Measurements from ENCODE around the gene SYTL5.
"Not testable (repeated sequence)": the region's sequence is repeated elsewhere in the genome, so short reads cannot be mapped to it uniquely, and the experiment has no call there.

SYTL5 gene

DNA sequence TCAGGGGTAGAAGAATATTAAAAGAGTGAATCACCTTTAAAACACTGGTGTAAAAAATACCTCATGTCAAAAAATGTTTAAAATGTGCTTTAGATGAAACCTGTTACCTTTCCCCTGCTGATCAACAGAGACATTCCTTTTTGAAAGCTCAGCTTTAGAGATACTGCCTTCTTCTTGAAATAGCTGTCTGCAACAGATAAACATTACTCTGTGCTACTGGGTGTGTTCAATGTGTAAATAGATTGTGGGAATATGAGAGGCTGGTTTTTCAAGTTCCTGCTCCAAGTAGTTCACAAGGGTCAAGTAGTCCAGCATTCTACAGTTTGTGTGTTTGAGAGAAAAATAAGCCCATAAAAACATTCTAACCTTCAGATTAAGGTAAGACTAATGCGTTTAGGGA is at the start of gene SYTL5:
Gene SYTL5 (plus strand): TSS at position 263 of the 400 bp plus-strand sequence. CDS start 27,337 bp downstream, outside the sequence.
- no peak for DNase-seq

DNA sequence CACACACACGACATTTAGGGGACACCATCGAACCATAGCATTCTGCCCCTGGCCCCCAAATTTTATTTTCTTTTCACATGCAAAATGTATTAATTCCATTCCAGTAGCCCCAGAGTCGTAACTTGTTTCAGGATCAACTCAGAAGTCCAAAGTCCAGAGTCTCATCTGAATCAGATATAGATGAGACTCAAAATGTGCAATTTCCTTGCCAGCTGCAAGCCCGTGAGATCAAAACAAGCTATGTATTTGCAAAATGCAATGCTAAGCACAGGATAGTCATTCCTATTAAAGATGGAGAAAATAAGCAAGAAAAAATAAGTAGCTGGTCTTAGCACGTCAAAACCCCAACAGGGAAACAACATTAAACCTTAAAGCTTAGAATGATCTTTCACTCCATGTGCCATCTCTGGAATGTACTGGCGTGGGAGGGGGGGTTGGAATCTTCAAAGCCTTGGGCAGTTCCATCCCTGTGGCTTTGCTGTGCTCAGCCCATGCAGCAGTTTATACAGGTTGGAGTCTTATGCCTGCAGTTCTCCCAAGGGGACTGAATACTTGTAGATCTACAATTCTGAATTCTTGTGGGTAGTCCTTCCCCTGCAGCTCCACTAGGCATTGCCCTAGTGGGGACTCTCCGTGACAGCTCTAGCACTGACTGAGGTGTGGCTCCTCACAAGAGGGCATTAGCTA is 47.7 kb upstream of the SYTL5 start:
- DNase-seq, result peak; percentile 55

- DNase-seq, result no peak
Measured at GRCh38 chrX:37959212-37960021, 46.9 kb upstream of the SYTL5 start.

DNA sequence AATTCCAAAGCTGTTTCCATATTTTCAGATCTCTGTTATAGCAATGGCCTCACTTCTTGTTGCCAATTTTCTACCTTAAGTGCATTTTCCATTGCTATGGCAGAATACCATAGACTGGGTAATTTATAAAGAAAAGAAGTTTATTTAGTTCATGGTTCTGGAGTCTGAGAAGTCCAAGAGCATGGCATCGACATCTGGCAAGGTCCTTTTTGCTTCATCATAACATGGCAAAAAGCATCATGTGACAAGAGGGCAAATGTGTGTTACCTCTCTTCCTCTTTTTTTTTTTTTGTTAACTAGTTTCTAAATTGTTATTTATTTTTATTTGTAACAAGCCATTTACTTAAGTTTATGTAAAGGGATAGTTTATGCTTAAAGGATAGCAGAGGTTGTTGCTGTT is 45.2 kb upstream of the SYTL5 start:
- no peak for DNase-seq

GRCh38 chrX:37967714-37968113 is 38.6 kb upstream of the SYTL5 start:
- no peak for DNase-seq

DNA sequence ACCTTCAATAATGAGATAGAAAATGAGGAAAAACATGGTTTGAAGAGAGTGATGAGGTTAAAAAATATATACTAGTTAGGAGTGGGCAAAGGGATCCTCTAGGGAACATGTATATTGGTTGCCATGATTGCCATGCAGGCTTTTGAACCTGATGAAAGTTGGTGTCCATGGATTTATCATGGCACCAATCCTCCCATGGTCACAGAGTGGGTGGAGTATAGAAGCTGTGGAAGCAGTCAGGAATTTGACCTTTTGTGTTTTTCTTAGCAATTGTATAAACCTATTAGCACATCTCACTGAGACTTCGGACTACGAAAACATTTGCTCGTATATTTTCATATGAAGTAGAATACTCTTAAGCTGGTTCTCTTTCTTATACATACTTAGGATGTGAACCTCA is 30.9 kb upstream of the SYTL5 start:
- no peak for DNase-seq

DNA sequence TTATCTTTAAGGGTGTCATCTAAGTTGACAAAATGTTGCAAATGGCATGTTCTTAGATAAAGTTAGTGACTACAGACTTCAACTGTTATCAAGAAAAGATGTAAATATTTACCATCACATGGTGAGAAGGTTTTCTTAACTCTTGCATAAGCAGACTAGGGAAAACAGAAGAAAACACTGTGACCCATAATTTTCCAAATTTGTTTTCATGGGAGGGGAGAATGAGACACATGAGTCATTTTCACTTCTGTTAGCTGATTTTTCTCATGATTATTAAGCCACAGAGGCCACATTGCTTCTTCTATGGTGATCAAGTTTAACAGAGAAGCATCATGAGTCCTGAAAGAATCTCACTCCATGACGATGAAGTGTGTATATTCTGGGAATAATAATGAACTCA is 30.2 kb upstream of the SYTL5 start:
- no peak for DNase-seq

GRCh38 chrX:37984880-37985279 is 21.5 kb upstream of the SYTL5 start:
- no peak for DNase-seq

GRCh38 chrX:37986893-37987292 is 19.5 kb upstream of the SYTL5 start:
- DNase-seq, result peak; percentile 63

GRCh38 chrX:37989304-37989703 is 17.0 kb upstream of the SYTL5 start:
- no peak for DNase-seq

DNA sequence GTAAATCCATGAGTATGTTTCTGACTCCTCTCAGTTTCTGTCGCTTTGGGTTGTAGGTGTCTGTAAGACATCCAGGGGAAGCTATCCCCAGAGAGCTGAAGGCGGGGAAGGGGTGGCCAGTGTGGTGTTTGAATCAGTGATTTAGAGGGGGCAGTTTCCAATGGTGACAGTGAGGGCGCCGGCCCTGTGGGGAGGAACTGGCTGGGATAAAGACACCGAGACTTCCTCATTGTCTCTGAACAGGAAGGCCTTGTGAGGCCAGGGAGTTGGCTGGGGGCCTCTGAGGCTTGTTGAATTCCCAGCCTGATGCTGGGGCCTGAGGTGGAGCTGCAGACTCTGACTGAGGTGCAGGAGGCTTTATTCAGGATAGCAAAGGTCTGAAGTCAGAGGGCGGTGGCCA is 15.1 kb upstream of the SYTL5 start:
- DNase-seq, result not testable (repeated sequence)

DNA sequence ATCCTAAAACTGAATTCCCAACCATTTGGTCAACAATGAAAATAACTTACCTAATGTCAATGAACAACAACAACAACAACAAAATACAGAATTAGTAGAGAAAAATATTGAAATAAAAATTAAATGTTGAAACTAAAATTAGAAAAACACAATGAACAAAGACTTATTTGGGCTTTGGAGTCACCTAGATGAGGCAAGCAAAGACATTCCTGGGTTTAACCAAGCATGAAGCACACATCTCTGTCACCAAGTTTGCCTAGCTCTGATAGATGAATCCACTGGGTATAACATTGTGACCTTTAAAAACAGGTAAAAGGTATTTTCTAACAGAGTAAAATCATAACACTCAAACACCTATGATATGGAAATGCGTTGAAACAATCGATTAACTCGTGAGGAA is 13.2 kb upstream of the SYTL5 start:
- DNase-seq, result no peak

DNA sequence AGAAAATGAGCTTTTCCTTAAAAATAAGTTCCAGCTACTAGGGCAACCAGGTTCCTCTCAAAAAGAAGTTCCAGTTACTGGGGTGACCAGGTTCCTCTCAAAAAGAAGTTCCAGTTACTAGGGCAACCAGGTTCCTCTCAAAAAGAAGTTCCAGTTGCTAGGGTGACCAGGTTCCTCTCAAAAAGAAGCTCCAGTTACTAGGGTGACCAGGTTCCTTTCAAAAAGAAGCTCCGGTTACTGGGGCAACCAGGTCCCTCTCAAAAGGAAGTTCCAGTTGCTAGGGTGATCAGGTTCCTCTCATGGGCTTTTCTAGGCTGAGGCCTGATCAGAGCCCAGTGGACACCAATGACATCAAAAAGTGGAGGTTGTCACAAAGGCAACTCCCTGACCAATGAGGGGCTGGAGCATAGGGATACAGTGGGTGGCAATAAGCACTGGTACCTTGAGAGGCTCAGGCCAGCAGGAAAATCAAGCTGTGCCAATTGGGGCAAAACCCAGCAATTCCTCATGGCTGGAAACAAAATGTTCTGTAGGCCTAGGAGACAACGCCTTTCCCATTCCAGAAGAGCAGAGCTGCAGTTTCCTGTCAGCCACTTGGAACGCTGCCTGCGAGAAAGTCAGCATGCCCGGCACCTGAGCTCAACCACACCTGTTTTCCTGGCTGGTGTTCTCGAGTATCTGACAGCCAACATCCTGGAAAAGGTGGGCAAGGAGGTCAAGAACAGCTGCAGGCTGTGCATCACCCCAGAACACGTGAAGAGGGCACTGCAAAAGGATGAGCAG is 12.3 kb upstream of the SYTL5 start:
- no peak for DNase-seq

DNA sequence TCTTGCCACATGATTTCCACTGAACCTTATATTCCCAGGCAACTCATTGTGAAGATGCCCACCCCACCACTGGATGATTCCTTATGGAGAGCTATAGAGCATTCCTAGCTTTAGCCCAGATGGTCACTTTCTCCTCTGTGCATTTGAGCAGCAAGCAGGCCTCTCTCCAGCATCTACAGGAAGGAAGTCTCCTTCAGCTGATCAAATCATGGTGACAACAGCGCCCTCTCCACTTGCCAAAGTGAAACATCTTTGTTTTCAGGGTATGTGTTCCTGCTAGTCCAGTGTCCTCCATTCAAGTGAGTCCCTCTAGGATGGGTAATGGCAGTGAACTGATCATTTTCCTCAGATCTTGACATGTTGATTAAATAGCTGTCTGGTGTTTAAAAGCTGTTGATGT is 10.9 kb upstream of the SYTL5 start:
- no peak for DNase-seq

- no peak for DNase-seq
Measured at GRCh38 chrX:37997096-37997495, 9.3 kb upstream of the SYTL5 start.

- peak; percentile 65 for DNase-seq
Measured at GRCh38 chrX:37998586-37999262, 7.6 kb upstream of the SYTL5 start.

- no peak for DNase-seq
Measured at GRCh38 chrX:38000706-38001105, 5.6 kb upstream of the SYTL5 start.

DNA sequence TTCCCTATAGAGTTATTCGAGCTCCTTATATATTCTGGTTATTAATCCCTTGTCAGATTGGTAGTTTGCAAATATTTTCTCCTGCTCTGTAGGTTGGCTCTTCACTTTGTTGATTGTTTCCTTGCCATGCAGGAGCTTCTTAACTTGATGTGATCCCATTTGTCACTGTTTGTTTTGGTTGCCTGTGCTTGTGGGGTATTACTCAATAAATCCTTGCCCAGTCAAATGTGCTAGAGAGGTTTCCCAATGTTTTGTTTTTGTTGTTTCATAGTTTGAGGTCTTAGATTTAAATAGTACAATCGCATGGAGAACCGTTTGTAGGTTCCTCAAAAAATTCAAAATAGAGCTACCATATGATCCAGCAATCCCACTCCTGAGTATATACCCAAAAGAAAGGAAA is 2.3 kb upstream of the SYTL5 start:
- no peak for DNase-seq

DNA sequence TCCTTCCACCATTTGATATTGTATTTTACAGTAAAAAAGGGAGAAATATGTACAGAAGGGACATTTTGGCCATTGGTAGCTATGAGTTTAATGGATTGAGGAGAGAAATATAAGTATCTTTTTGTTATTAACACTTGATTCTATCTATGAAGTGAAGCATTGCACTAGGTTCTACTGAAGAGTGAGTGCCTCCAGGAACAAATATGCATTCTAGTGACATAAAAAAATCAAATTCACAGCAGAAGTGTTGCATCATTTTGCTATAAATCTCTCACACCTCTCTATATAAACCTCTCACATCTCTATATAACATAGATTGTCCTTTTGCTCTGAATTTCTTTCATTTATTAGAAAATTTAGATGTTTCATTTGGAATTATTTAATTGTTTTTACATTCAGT is 425 bp downstream of the SYTL5 start:
- no peak for DNase-seq

GRCh38 chrX:38008658-38009057 is 2.3 kb downstream of the SYTL5 start:
- no peak for DNase-seq

- no peak for DNase-seq
Measured at GRCh38 chrX:38009641-38010040, 3.3 kb downstream of the SYTL5 start.

GRCh38 chrX:38018766-38019425 is 12.5 kb downstream of the SYTL5 start:
- no peak for DNase-seq

GRCh38 chrX:38028300-38028699 is 21.9 kb downstream of the SYTL5 start:
- no peak for DNase-seq

Data from fibroblast of skin of right biceps (primary cell).